Measurements from ENCODE around the gene RNF34. TPM values are rescaled to one million over a fixed set of nuclear protein-coding genes. Genes with fewer than 3 reads are reported as not detected.
A peak's percentile ranks its signal among the peaks of the same experiment; 100 is the strongest.

The RNF34 gene
- total and polyA plus RNA-seq, 2 of the 13 experiments (the other 11 are each of a cell fraction or from before 2014, with no cell fraction given): 36.8 to 53.2 TPM

DNA sequence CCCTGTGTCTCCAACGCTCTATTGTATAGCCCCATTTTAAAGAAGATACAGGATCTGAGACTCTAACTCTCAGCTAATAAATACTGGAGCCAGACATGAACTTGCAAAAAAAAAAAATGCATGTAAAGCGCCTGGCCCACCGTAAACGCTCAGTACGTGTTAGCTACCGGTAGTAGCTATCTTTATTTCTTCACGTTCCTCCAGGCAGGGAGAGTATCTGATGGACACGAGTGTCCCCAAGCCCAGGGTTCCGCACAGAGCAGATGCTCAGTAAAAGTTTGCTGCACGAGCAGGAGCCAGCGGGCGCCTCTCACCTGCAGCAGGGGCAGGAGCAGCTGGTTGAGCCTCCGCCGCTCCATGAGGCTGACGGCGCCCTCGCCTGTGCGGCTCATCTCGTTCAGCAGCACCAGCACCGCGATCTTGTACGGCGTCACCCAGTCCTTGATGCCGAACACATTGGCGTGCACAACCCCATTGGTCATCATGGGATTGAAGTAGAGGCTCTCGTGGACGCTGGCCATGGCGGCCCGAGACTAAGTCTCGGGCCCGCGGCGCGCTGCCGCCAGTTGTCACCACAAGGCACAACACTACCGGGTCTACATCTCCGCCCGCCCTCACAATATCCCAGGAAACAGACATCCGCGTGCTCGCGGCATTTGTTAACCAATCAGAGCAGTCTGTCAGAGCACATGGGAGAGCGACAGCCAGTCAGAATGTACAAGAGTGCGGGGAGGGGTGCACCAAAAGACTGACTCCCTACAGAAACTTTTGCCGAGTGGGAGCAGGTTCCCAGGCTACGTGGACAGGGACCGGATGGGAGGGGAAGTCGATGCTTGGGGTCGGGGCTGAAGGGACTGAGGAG lies 47.9 kb upstream of the RNF34 start, which contains the start of gene ANAPC5 (continued):
- TF ChIP-seq NCOA2 (CRISPR knock-in tag; IDR thresholded peaks at IDR 0.05) (peak; percentile 57), ASH2L (IDR thresholded peaks at IDR 0.05; ENCODE audit: insufficient read length, low read depth, low read length) (peak; percentile 98), CCDC6 (CRISPR knock-in tag; IDR thresholded peaks at IDR 0.05) (0 out of 2 replicates have a peak, but pooled peaks have one; percentile 57), GABPB1 (CRISPR knock-in tag; IDR thresholded peaks at IDR 0.05) (peak; percentile 94), ATM (IDR thresholded peaks at IDR 0.05; ENCODE audit: borderline replicate concordance) (no peak), YEATS2 (CRISPR knock-in tag; IDR thresholded peaks at IDR 0.05; ENCODE audit: borderline replicate concordance) (peak; percentile 93), RFX3 (CRISPR knock-in tag; IDR thresholded peaks at IDR 0.05) (no peak), YEATS4 (CRISPR knock-in tag; IDR thresholded peaks at IDR 0.05; ENCODE audit: borderline replicate concordance) (peak; percentile 83; the same call in 1 of the 2 replicates), ZNF383 (CRISPR knock-in tag; IDR thresholded peaks at IDR 0.05; ENCODE audit: borderline replicate concordance) (no peak), POLR2AphosphoS2 (IDR thresholded peaks at IDR 0.05; ENCODE audit: low read depth, low read length) (no peak), XBP1 (CRISPR knock-in tag; IDR thresholded peaks at IDR 0.05) (0 out of 2 replicates have a peak, but pooled peaks have one; percentile 26), SNRNP70 (IDR thresholded peaks at IDR 0.05; ENCODE audit: low read depth, low read length) (no peak), KLF11 (CRISPR knock-in tag; IDR thresholded peaks at IDR 0.05) (peak; percentile 73; the same call in 1 of the 2 replicates), DMAP1 (CRISPR knock-in tag; IDR thresholded peaks at IDR 0.05) (peak; percentile 99), SNAI1 (CRISPR knock-in tag; IDR thresholded peaks at IDR 0.05; ENCODE audit: borderline replicate concordance) (peak; percentile 35; the same call in 1 of the 2 replicates), AGO2 (optimal IDR thresholded peaks at IDR 0.05; ENCODE audit: low read depth, low read length) (no peak)
- TF ChIP-seq, protein P1, sequence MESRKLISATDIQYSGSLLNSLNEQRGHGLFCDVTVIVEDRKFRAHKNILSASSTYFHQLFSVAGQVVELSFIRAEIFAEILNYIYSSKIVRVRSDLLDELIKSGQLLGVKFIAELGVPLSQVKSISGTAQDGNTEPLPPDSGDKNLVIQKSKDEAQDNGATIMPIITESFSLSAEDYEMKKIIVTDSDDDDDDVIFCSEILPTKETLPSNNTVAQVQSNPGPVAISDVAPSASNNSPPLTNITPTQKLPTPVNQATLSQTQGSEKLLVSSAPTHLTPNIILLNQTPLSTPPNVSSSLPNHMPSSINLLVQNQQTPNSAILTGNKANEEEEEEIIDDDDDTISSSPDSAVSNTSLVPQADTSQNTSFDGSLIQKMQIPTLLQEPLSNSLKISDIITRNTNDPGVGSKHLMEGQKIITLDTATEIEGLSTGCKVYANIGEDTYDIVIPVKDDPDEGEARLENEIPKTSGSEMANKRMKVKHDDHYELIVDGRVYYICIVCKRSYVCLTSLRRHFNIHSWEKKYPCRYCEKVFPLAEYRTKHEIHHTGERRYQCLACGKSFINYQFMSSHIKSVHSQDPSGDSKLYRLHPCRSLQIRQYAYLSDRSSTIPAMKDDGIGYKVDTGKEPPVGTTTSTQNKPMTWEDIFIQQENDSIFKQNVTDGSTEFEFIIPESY (CRISPR knock-in tag; IDR thresholded peaks at IDR 0.05): 0 out of 2 replicates have a peak, but pooled peaks have one; percentile 10
- TF ChIP-seq, protein P2, sequence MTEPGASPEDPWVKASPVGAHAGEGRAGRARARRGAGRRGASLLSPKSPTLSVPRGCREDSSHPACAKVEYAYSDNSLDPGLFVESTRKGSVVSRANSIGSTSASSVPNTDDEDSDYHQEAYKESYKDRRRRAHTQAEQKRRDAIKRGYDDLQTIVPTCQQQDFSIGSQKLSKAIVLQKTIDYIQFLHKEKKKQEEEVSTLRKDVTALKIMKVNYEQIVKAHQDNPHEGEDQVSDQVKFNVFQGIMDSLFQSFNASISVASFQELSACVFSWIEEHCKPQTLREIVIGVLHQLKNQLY (CRISPR knock-in tag; IDR thresholded peaks at IDR 0.05): peak; percentile 47; the same call in 1 of the 2 replicates
- TF ChIP-seq, protein P3, sequence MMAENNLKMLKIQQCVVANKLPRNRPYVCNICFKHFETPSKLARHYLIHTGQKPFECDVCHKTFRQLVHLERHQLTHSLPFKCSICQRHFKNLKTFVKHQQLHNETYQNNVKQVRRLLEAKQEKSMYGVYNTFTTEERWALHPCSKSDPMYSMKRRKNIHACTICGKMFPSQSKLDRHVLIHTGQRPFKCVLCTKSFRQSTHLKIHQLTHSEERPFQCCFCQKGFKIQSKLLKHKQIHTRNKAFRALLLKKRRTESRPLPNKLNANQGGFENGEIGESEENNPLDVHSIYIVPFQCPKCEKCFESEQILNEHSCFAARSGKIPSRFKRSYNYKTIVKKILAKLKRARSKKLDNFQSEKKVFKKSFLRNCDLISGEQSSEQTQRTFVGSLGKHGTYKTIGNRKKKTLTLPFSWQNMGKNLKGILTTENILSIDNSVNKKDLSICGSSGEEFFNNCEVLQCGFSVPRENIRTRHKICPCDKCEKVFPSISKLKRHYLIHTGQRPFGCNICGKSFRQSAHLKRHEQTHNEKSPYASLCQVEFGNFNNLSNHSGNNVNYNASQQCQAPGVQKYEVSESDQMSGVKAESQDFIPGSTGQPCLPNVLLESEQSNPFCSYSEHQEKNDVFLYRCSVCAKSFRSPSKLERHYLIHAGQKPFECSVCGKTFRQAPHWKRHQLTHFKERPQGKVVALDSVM (CRISPR knock-in tag; IDR thresholded peaks at IDR 0.05): peak; percentile 89
- TF ChIP-seq, protein P4, sequence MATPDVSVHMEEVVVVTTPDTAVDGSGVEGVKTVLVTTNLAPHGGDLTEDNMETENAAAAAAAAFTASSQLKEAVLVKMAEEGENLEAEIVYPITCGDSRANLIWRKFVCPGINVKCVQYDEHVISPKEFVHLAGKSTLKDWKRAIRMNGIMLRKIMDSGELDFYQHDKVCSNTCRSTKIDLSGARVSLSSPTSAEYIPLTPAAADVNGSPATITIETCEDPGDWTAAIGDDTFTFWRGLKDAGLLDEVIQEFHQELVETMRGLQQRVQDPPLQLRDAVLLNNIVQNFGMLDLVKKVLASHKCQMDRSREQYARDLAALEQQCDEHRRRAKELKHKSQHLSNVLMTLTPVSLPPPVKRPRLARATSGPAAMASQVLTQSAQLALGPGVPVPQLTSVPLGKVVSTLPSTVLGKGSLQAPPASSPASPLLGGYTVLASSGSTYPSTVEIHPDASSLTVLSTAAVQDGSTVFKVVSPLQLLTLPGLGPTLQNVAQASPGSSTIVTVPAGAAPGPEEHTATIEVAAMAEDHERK (CRISPR knock-in tag; IDR thresholded peaks at IDR 0.05; ENCODE audit: low read depth): no peak
